Activated CD8-positive, alpha-beta T cell treated with anti-CD3 and anti-CD28 coated beads, Interleukin-2, amount 10 ng/mL, durations not matched to agents 7 days and 5 days (primary cell): ENCODE measurements around the gene PCDHB6. TPM values are rescaled to one million over a fixed set of nuclear protein-coding genes. Genes with fewer than 3 reads are reported as not detected.
"Not testable (repeated sequence)": the region's sequence is repeated elsewhere in the genome, so short reads cannot be mapped to it uniquely, and the experiment has no call there.

Experiments
- ATAC-seq: fragments of 150-1000 bp; cut with Tn5 transposase; one replicate; pipeline ENCODE4 v1.10.0; 2021; ENCODE audit warnings: moderate library complexity
- CTCF ChIA-PET: fragments of 350-600 bp; sonication (Branson Sonifier 250); formaldehyde crosslinking; loops from one replicate; lab custom pipeline; 2021; ENCODE audit warnings: antibody characterized with exemption; lab: Charles Lee
- POLR2A ChIA-PET: fragments of 350-600 bp; sonication (Branson Sonifier 250); formaldehyde crosslinking; loops from one replicate; lab custom pipeline; 2021; ENCODE audit warnings: antibody characterized with exemption; lab: Charles Lee
- DNase-seq: peaks from one replicate; pipeline ENCODE4 v3.0.0-alpha.2; 2020
- H3K27ac Mint-ChIP-seq: one replicate; pipeline ENCODE4 v1.8.0; 2021; ENCODE audit warnings: mild to moderate bottlenecking, mixed read lengths
- H3K27me3 Mint-ChIP-seq: one replicate; pipeline ENCODE4 v1.8.0; 2021; ENCODE audit warnings: low read depth, mixed read lengths
- H3K36me3 Mint-ChIP-seq: one replicate; pipeline ENCODE4 v1.8.0; 2021; ENCODE audit warnings: low read depth, mixed read lengths
- H3K4me1 Mint-ChIP-seq: one replicate; pipeline ENCODE4 v1.8.0; 2021; ENCODE audit warnings: low read depth, mixed read lengths
- H3K4me3 Mint-ChIP-seq: one replicate; pipeline ENCODE4 v1.8.0; 2021; ENCODE audit warnings: mild to moderate bottlenecking, mixed read lengths
- H3K9me3 Mint-ChIP-seq: one replicate; pipeline ENCODE4 v1.8.0; 2022; ENCODE audit warnings: mixed read lengths; ENCODE audit not compliant: insufficient read depth
- total RNA-seq, 2 experiments: library from RNA; stranded (reverse); gene quantifications; one replicate each; pipeline ENCODE4 v1.2.3, GENCODE V29; 2021

PCDHB6 gene
- total RNA-seq, 2 experiments from 2014 or later, result not detected

- H3K36me3 Mint-ChIP-seq, H3K4me1 Mint-ChIP-seq, DNase-seq, POLR2A ChIA-PET, ATAC-seq, CTCF ChIA-PET, H3K4me3 Mint-ChIP-seq, H3K27ac Mint-ChIP-seq, H3K27me3 Mint-ChIP-seq: not testable (repeated sequence)
- H3K9me3 Mint-ChIP-seq, result peaks cover 12% of the 10 kb centered on the region
Observed at GRCh38 chr5:141194332-141194731, 44.5 kb downstream of the PCDHB6 start.

GRCh38 chr5:141196363-141196762, 46.5 kb downstream of the PCDHB6 start:
- H3K4me3 Mint-ChIP-seq, result no peak overlapping the region

GRCh38 chr5:141199359-141200235, 49.7 kb downstream of the PCDHB6 start, which contains the start of gene PCDHB11:
TSS of gene PCDHB11 (plus strand) at chr5:141199627. CDS start at chr5:141199775, 148 bp downstream.
- ChIA-PET CTCF (interaction anchor here (1.5 kb wide), 1 partner anchor 34 kb away, joined by 3 read pairs; no protein-coding TSS in a partner anchor), POLR2A (no interaction called here)
- H3K27ac Mint-ChIP-seq, result no peak within 1 kb of the TSS
- no peaks in the 10 kb centered on the region for H3K36me3 Mint-ChIP-seq
- H3K9me3 Mint-ChIP-seq, result peaks cover 17% of the 10 kb centered on the region
- DNase-seq (no peak), ATAC-seq (no peak)
- no peaks in the 10 kb centered on the region for H3K27me3 Mint-ChIP-seq
- no peak within 1 kb of the TSS for H3K4me3 Mint-ChIP-seq
- H3K4me1 Mint-ChIP-seq, result no peaks in the 10 kb centered on the region

More at GRCh38 chr5:141196363-141196762, 46.5 kb downstream of the PCDHB6 start:
- no peaks in the 10 kb centered on the region for H3K4me1 Mint-ChIP-seq
- H3K27me3 Mint-ChIP-seq, result no peaks in the 10 kb centered on the region
- H3K27ac Mint-ChIP-seq, result no peak overlapping the region
- ATAC-seq, result no peak
- H3K9me3 Mint-ChIP-seq, result peaks cover 24% of the 10 kb centered on the region
- no peaks in the 10 kb centered on the region for H3K36me3 Mint-ChIP-seq
- DNase-seq, result no peak
- CTCF ChIA-PET, result interaction anchor here (1.7 kb wide), 1 partner anchor 9 kb away, joined by 5 read pairs; the partner anchor contains the start of gene PCDHB9
- POLR2A ChIA-PET, result no interaction called here

- peaks cover 17% of the 10 kb centered on the region for H3K9me3 Mint-ChIP-seq
- H3K36me3 Mint-ChIP-seq, ATAC-seq, H3K27me3 Mint-ChIP-seq, CTCF ChIA-PET, H3K4me1 Mint-ChIP-seq, DNase-seq, H3K4me3 Mint-ChIP-seq, POLR2A ChIA-PET, H3K27ac Mint-ChIP-seq: not testable (repeated sequence)
Observed at GRCh38 chr5:141201126-141201525, 51.3 kb downstream of the PCDHB6 start.

GRCh38 chr5:141201646-141202045, 51.8 kb downstream of the PCDHB6 start:
- H3K4me1 Mint-ChIP-seq, POLR2A ChIA-PET, ATAC-seq, CTCF ChIA-PET, H3K27me3 Mint-ChIP-seq, H3K4me3 Mint-ChIP-seq, DNase-seq, H3K36me3 Mint-ChIP-seq: not testable (repeated sequence)
- Mint-ChIP-seq H3K9me3 (peaks cover 17% of the 10 kb centered on the region), H3K27ac (peak overlapping the region; percentile 49)

Other genes starting within 250 kb of the PCDHB6 start
- not detected for gene PCDHAC1, start 223.8 kb upstream of the PCDHB6 start, total RNA-seq
- gene PCDHAC2, start 183.6 kb upstream of the PCDHB6 start, total RNA-seq, result not detected
- not detected for gene PCDHB1, start 98.7 kb upstream of the PCDHB6 start, total RNA-seq
- not detected for gene PCDHB2, start 55.4 kb upstream of the PCDHB6 start, total RNA-seq
- gene PCDHB3, start 49.6 kb upstream of the PCDHB6 start, total RNA-seq, result not detected
- not detected for gene PCDHB4, start 28.2 kb upstream of the PCDHB6 start, total RNA-seq
- gene PCDHB5, start 14.9 kb upstream of the PCDHB6 start, total RNA-seq, result not detected
- gene PCDHB7, start 22.6 kb downstream of the PCDHB6 start, total RNA-seq, result not detected
- gene PCDHB8, start 27.7 kb downstream of the PCDHB6 start, total RNA-seq, result not detected
- gene PCDHB16, start 32.3 kb downstream of the PCDHB6 start, total RNA-seq, result not detected
- not detected for gene PCDHB9, start 37.1 kb downstream of the PCDHB6 start, total RNA-seq
- not detected for gene PCDHB10, start 42.3 kb downstream of the PCDHB6 start, total RNA-seq
- gene PCDHB11, start 49.6 kb downstream of the PCDHB6 start, total RNA-seq, result not detected
- not detected for gene PCDHB12, start 58.7 kb downstream of the PCDHB6 start, total RNA-seq
- gene PCDHB13, start 63.9 kb downstream of the PCDHB6 start, total RNA-seq, result not detected
- not detected for gene PCDHB14, start 73.3 kb downstream of the PCDHB6 start, total RNA-seq
- not detected for gene PCDHB15, start 95.3 kb downstream of the PCDHB6 start, total RNA-seq
- under 1 TPM; 0.39 to 0.84 TPM for gene SLC25A2, start 154.0 kb downstream of the PCDHB6 start, total RNA-seq
- gene TAF7, start 170.7 kb downstream of the PCDHB6 start, total RNA-seq, result 10 to 100 TPM; 65.5 to 67.0 TPM
- not detected for gene PCDHGA1, start 180.5 kb downstream of the PCDHB6 start, total RNA-seq
- not detected for gene PCDHGA2, start 188.7 kb downstream of the PCDHB6 start, total RNA-seq
- not detected for gene PCDHGA3, start 193.8 kb downstream of the PCDHB6 start, total RNA-seq
- gene PCDHGB1, start 200.0 kb downstream of the PCDHB6 start, total RNA-seq, result not detected
- under 1 TPM in 1 of 2 experiments, not detected in 1; 0.10 TPM for gene PCDHGA4, start 205.0 kb downstream of the PCDHB6 start, total RNA-seq
- under 1 TPM; 0.13 TPM for gene PCDHGB2, start 209.9 kb downstream of the PCDHB6 start, total RNA-seq
- gene PCDHGA5, start 214.1 kb downstream of the PCDHB6 start, total RNA-seq, result under 1 TPM; 0.05 to 0.11 TPM
- gene PCDHGB3, start 220.2 kb downstream of the PCDHB6 start, total RNA-seq, result under 1 TPM; 0.16 to 0.26 TPM
- under 1 TPM; 0.08 to 0.11 TPM for gene PCDHGA6, start 223.8 kb downstream of the PCDHB6 start, total RNA-seq
- gene PCDHGA7, start 232.7 kb downstream of the PCDHB6 start, total RNA-seq, result not detected
- not detected for gene PCDHGB4, start 237.6 kb downstream of the PCDHB6 start, total RNA-seq
- gene PCDHGA8, start 242.6 kb downstream of the PCDHB6 start, total RNA-seq, result not detected
- gene PCDHGB5, start 247.9 kb downstream of the PCDHB6 start, total RNA-seq, result under 1 TPM in 1 of 2 experiments, not detected in 1; 0.16 TPM